Keratinocyte (primary cell): Measurements from ENCODE around the gene APBB2. TPM values are rescaled to one million over a fixed set of nuclear protein-coding genes. Genes with fewer than 3 reads are reported as not detected.

Source experiments
- DNase-seq: peaks from one replicate; pipeline ENCODE4 v3.0.0-alpha.2; 2011; ENCODE audit warnings: low read depth, missing footprints, low spot score
- FAIRE-seq: peaks from 2 replicates; lab custom pipeline; 2011; peaks lifted over from hg19 to GRCh38; lab: Jason Lieb, UNC
- H2AFZ ChIP-seq: 2 replicates; pipeline ENCODE4 v1.6.0; 2012; ENCODE audit warnings: low read length, control low read depth, inconsistent platforms; ENCODE audit not compliant: control insufficient read depth
- H3K27ac ChIP-seq: 2 replicates; pipeline ENCODE4 v1.5.1; 2011; ENCODE audit warnings: low read length; ENCODE audit not compliant: control insufficient read depth, insufficient read depth
- H3K27me3 ChIP-seq: 3 replicates; pipeline ENCODE4 v1.6.0; 2011; ENCODE audit warnings: low read length; ENCODE audit not compliant: control insufficient read depth, insufficient read depth; ENCODE audit errors: extremely low read depth
- H3K36me3 ChIP-seq, 2 experiments: 2 replicates in 1 of 2; 3 replicates in 1 of 2; pipeline ENCODE4 v1.5.1; 2011; ENCODE audit warnings: low read length in 2 of 2, mild to moderate bottlenecking in 1 of 2; ENCODE audit not compliant: control insufficient read depth in 2 of 2, insufficient read depth in 2 of 2; ENCODE audit errors: extremely low read depth in 1 of 2
- H3K4me1 ChIP-seq: 3 replicates; pipeline ENCODE4 v1.5.1; 2011; ENCODE audit warnings: low read length; ENCODE audit not compliant: control insufficient read depth, insufficient read depth; ENCODE audit errors: extremely low read depth
- H3K4me2 ChIP-seq: 3 replicates; pipeline ENCODE4 v1.6.0; 2011; ENCODE audit warnings: low read depth, low read length; ENCODE audit not compliant: control insufficient read depth, insufficient read depth; ENCODE audit errors: extremely low read depth
- H3K4me3 ChIP-seq, 3 experiments: fragments of 200-600 bp in 1 of 3; sonication (generic) in 1 of 3; 2 replicates in 2 of 3; 3 replicates in 1 of 3; pipeline ENCODE4 v1.5.1; 2011 to 2016; ENCODE audit warnings: low read length in 3 of 3, mild to moderate bottlenecking in 3 of 3, control low read depth in 2 of 3, inconsistent platforms in 1 of 3, low read depth in 1 of 3, mixed read lengths in 1 of 3, mixed run types in 1 of 3, moderate library complexity in 1 of 3; ENCODE audit not compliant: control insufficient read depth in 2 of 3, insufficient read depth in 2 of 3; ENCODE audit errors: extremely low read depth in 1 of 3
- H3K79me2 ChIP-seq: 2 replicates; pipeline ENCODE4 v1.6.0; 2012; ENCODE audit warnings: low read length; ENCODE audit not compliant: control insufficient read depth, insufficient read depth
- H3K9ac ChIP-seq: 3 replicates; pipeline ENCODE4 v1.6.0; 2011; ENCODE audit warnings: low read length; ENCODE audit not compliant: control insufficient read depth, insufficient read depth; ENCODE audit errors: extremely low read depth
- H3K9me1 ChIP-seq: 3 replicates; pipeline ENCODE4 v1.6.0; 2011; ENCODE audit warnings: low read length; ENCODE audit not compliant: control insufficient read depth, insufficient read depth; ENCODE audit errors: extremely low read depth
- H3K9me3 ChIP-seq: 2 replicates; pipeline ENCODE4 v1.5.1; 2012; ENCODE audit warnings: low read depth, low read length; ENCODE audit not compliant: control insufficient read depth
- H4K20me1 ChIP-seq: 3 replicates; pipeline ENCODE4 v1.6.0; 2011; ENCODE audit warnings: low read length; ENCODE audit not compliant: control insufficient read depth, insufficient read depth; ENCODE audit errors: extremely low read depth
- EZH2 ChIP-seq: IDR thresholded peaks from one replicate; pipeline ENCODE4 v1.6.1; 2012; ENCODE audit warnings: inconsistent platforms, mild to moderate bottlenecking, low read length, moderate library complexity
- dilution Hi-C: fragments of 300-500 bp; cut with MboI; formaldehyde crosslinking; loops from one replicate; pipeline ENCODE4 v1.7.0; 2020; ENCODE audit warnings: low sequenced_read_pairs; ENCODE audit not compliant: extremely low pct_ligation_motif_present
- polyA plus RNA-seq, 5 experiments: library from polyadenylated mRNA; depleted of rRNA in 3 of 5; stranded (reverse) in 3 of 5; stranded (forward) in 1 of 5; unstranded in 1 of 5; fragments of >200 nt; gene quantifications; 1 replicate in 1 of 5; 2 replicates in 3 of 5; 3 replicates in 1 of 5; pipeline versions ENCODE4 v1.2.1 to v1.2.3, GENCODE V29; 2011 to 2012; ENCODE audit warnings: missing spikeins in 2 of 5, low read depth in 1 of 5, low replicate concordance in 1 of 5
- TF ChIP-seq, protein P1 (sequence below), 3 experiments: IDR thresholded peaks in 1 of 3; conservative IDR thresholded peaks in 1 of 3; optimal IDR thresholded peaks in 1 of 3; 2 replicates in 2 of 3; 3 replicates in 1 of 3; pipeline versions ENCODE3 to v1.5.1; 2011; ENCODE audit warnings: low read length in 3 of 3, mild to moderate bottlenecking in 3 of 3, moderate library complexity in 2 of 3, control low read depth in 1 of 3, inconsistent platforms in 1 of 3; ENCODE audit not compliant: insufficient read depth in 2 of 3; ENCODE audit errors: extremely low read depth in 1 of 3

The APBB2 gene
- polyA plus RNA-seq, 1 donor (not counting 4 experiments of a cell fraction or from before 2014, with no cell fraction given): 57.3 TPM

GRCh38 chr4:41154814-41155177 lies 59.5 kb downstream of the APBB2 start:
- H3K27me3 ChIP-seq: no peaks in the 10 kb centered on the region
- no peaks in the 10 kb centered on the region for H3K9me1 ChIP-seq
- DNase-seq: no peak
- no peak overlapping the region for H3K4me3 ChIP-seq
- no peak overlapping the region for H3K9ac ChIP-seq
- no peak for TF ChIP-seq EZH2
- TF ChIP-seq, protein P1, sequence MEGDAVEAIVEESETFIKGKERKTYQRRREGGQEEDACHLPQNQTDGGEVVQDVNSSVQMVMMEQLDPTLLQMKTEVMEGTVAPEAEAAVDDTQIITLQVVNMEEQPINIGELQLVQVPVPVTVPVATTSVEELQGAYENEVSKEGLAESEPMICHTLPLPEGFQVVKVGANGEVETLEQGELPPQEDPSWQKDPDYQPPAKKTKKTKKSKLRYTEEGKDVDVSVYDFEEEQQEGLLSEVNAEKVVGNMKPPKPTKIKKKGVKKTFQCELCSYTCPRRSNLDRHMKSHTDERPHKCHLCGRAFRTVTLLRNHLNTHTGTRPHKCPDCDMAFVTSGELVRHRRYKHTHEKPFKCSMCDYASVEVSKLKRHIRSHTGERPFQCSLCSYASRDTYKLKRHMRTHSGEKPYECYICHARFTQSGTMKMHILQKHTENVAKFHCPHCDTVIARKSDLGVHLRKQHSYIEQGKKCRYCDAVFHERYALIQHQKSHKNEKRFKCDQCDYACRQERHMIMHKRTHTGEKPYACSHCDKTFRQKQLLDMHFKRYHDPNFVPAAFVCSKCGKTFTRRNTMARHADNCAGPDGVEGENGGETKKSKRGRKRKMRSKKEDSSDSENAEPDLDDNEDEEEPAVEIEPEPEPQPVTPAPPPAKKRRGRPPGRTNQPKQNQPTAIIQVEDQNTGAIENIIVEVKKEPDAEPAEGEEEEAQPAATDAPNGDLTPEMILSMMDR (optimal IDR thresholded peaks at IDR 0.05 in 1 of 3, IDR thresholded peaks at IDR 0.05 in 1 of 3, conservative IDR thresholded peaks at IDR 0.05 in 1 of 3; ENCODE audit: extremely low read depth in 1 of 3, insufficient read depth in 2 of 3, low read length in 3 of 3): no peak
- dilution Hi-C loops: no loop called here
- no peak for FAIRE-seq
- peak overlapping the region; percentile 5 for H3K27ac ChIP-seq
- H3K4me1 ChIP-seq: peaks cover 46% of the 10 kb centered on the region
- H3K4me2 ChIP-seq: no peak overlapping the region
- H3K79me2 ChIP-seq: peaks cover 52% of the 10 kb centered on the region
- no peaks in the 10 kb centered on the region for H4K20me1 ChIP-seq
- peaks cover 0 to 3% of the 10 kb centered on the region in 2 experiments for H3K36me3 ChIP-seq
- H3K9me3 ChIP-seq: no peaks in the 10 kb centered on the region
- no peak overlapping the region for H2AFZ ChIP-seq

GRCh38 chr4:41154010-41154813 lies 60.1 kb downstream of the APBB2 start:
- peaks cover 0 to 3% of the 10 kb centered on the region in 2 experiments for H3K36me3 ChIP-seq
- no peaks in the 10 kb centered on the region for H4K20me1 ChIP-seq
- peaks cover 41% of the 10 kb centered on the region for H3K4me1 ChIP-seq
- no peak for DNase-seq
- no peak overlapping the region for H2AFZ ChIP-seq
- no peaks in the 10 kb centered on the region for H3K27me3 ChIP-seq
- H3K9me1 ChIP-seq: no peaks in the 10 kb centered on the region
- no peak overlapping the region for H3K4me2 ChIP-seq
- no peak for TF ChIP-seq EZH2
- TF ChIP-seq, protein P1 (optimal IDR thresholded peaks at IDR 0.05 in 1 of 3, IDR thresholded peaks at IDR 0.05 in 1 of 3, conservative IDR thresholded peaks at IDR 0.05 in 1 of 3; ENCODE audit: extremely low read depth in 1 of 3, insufficient read depth in 2 of 3, low read length in 3 of 3): no peak
- no peak overlapping the region for H3K4me3 ChIP-seq
- H3K79me2 ChIP-seq: peaks cover 58% of the 10 kb centered on the region
- H3K27ac ChIP-seq: no peak overlapping the region
- FAIRE-seq: no peak
- dilution Hi-C loops: no loop called here
- no peak overlapping the region for H3K9ac ChIP-seq
- H3K9me3 ChIP-seq: no peaks in the 10 kb centered on the region
